Measurements from ENCODE around the gene RABGAP1L.
A peak's percentile ranks its signal among the peaks of the same experiment; 100 is the strongest.

Gene RABGAP1L

DNA sequence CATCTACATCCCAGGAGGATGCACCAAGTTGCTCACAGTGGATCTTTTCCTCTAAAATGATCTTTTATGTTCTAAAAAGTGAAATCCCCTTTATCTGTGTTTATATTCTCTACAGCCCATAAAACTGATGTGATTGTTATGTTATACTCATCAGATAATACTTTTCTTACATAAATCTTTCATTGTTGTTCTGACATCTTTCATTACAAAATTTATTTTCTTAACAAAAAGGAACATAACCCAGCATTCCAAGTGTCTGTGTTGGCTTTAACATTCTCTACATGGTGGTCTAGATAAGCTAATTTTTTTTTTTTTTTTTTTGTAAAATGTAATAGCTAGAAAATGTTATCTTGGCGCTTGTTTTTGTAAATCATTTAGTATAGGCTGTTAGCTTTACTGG lies 832.2 kb downstream of the RABGAP1L start:
- DNase-seq (ENCODE audit: low read depth, low spot score), result no peak
- no peak overlapping the region for H3K27ac ChIP-seq
- H3K36me3 ChIP-seq (ENCODE audit: insufficient read depth, low read length), result no peaks in the 10 kb centered on the region
- no peak overlapping the region for H3K9ac ChIP-seq (ENCODE audit: insufficient read length)
- no peaks in the 10 kb centered on the region for H3K9me3 ChIP-seq (ENCODE audit: low read depth, low read length)
- no peak overlapping the region for H3K4me3 ChIP-seq
- TF ChIP-seq FOXP2 (optimal IDR thresholded peaks at IDR 0.05; ENCODE audit: control extremely low read depth, extremely low read length, insufficient read depth) (no peak), EZH2 (IDR thresholded peaks at IDR 0.05) (no peak), POLR2AphosphoS5 (IDR thresholded peaks at IDR 0.05; ENCODE audit: borderline replicate concordance, low read depth, low read length) (no peak)

DNA sequence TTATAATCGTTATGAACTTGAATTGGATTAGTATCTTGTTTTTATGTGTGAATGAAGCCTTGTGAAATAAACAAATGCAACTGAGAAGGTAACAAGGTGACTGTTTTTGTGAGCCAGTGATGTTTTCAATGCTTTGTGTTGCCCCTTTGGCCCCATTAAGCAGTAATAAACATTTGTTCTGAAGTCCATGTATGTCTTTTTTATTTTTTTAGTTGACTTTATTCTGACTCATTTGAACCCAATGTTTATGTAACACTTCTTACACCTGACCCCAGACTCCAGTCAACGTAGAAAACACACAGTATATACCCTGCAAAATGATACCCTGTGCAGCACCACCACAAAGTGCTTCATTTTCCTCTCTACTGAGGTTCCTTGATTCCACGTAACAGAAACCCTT lies 835.8 kb downstream of the RABGAP1L start:
- no peaks in the 10 kb centered on the region for H3K36me3 ChIP-seq (ENCODE audit: insufficient read depth, low read length)
- no peak overlapping the region for H3K4me3 ChIP-seq
- no peak overlapping the region for H3K9ac ChIP-seq (ENCODE audit: insufficient read length)
- TF ChIP-seq FOXP2 (optimal IDR thresholded peaks at IDR 0.05; ENCODE audit: control extremely low read depth, extremely low read length, insufficient read depth) (no peak), POLR2AphosphoS5 (IDR thresholded peaks at IDR 0.05; ENCODE audit: borderline replicate concordance, low read depth, low read length) (no peak), EZH2 (IDR thresholded peaks at IDR 0.05) (no peak)
- no peaks in the 10 kb centered on the region for H3K9me3 ChIP-seq (ENCODE audit: low read depth, low read length)
- H3K27ac ChIP-seq, result no peak overlapping the region
- DNase-seq (ENCODE audit: low read depth, low spot score), result no peak

DNA sequence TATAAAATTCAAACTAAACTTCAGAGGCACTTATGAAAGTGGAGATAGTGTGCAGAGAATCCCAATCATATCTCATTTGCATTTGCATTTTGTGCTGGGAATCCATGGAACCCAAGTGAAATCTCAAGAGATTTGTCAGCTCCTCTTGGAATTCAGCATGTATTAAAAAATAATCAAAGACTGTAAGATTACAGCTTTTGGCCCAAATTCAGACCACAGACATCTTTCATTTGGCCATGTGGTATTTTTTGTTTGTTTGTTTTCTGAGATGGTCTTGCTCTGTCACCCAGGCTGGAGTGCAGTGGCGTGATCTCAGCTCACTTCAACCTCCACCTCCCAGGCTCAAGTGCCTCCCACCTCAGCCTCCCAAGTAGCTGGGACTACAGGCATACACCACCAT lies 836.6 kb downstream of the RABGAP1L start:
- no peaks in the 10 kb centered on the region for H3K36me3 ChIP-seq (ENCODE audit: insufficient read depth, low read length)
- no peak overlapping the region for H3K27ac ChIP-seq
- H3K9me3 ChIP-seq (ENCODE audit: low read depth, low read length), result no peaks in the 10 kb centered on the region
- TF ChIP-seq POLR2AphosphoS5 (IDR thresholded peaks at IDR 0.05; ENCODE audit: borderline replicate concordance, low read depth, low read length), result no peak
- no peak for TF ChIP-seq EZH2 (IDR thresholded peaks at IDR 0.05)
- TF ChIP-seq FOXP2 (optimal IDR thresholded peaks at IDR 0.05; ENCODE audit: control extremely low read depth, extremely low read length, insufficient read depth), result no peak
- H3K9ac ChIP-seq (ENCODE audit: insufficient read length), result no peak overlapping the region
- no peak overlapping the region for H3K4me3 ChIP-seq
- no peak for DNase-seq (ENCODE audit: low read depth, low spot score)

DNA sequence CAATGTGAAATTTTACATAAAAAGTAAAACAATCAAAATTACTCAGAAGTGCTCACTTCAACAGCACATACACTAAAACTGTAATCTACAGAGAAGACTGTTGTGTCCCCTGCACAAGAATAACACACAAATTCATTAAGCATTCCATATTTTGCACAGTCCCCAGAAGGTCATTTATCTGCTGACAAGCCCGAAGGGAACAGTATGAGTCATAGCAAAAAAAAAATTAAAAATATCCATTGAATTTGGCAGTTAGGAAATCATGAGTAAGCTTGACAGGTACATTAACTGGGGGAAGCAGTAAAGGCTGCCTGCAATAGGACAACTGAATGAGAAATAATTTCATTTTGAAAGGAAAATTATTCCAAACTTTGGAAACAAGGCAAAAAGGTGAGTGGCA lies 837.2 kb downstream of the RABGAP1L start:
- no peak for TF ChIP-seq POLR2AphosphoS5 (IDR thresholded peaks at IDR 0.05; ENCODE audit: borderline replicate concordance, low read depth, low read length)
- no peak for TF ChIP-seq EZH2 (IDR thresholded peaks at IDR 0.05)
- no peak for TF ChIP-seq FOXP2 (optimal IDR thresholded peaks at IDR 0.05; ENCODE audit: control extremely low read depth, extremely low read length, insufficient read depth)
- Histone ChIP-seq H3K9me3 (ENCODE audit: low read depth, low read length) (no peaks in the 10 kb centered on the region), H3K9ac (ENCODE audit: insufficient read length) (no peak overlapping the region), H3K27ac (no peak overlapping the region), H3K36me3 (ENCODE audit: insufficient read depth, low read length) (0 out of 2 replicates have a peak, but pooled peaks cover 2% of the 10 kb centered on the region), H3K4me3 (no peak overlapping the region)
- DNase-seq (ENCODE audit: low read depth, low spot score), result no peak

DNA sequence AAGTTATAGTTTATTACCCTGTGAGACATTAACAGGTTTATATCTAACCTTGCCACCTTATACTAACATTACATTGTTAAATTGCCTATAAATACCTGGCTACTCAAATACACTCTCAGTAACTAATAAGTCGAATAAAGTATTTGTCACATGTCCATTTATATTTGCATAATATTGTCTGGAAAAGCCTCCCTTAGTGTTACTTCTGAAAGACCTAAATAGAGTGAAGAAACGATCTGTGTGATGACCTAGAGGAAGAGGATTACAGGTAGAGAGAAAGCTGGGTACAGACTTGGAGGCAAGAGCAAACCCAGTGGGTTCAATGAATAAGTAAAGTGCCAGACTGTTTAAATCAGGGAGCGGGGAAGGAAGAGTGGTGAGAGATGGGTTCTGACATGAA lies 837.7 kb downstream of the RABGAP1L start:
- Histone ChIP-seq H3K4me3 (no peak overlapping the region), H3K9ac (ENCODE audit: insufficient read length) (no peak overlapping the region), H3K9me3 (ENCODE audit: low read depth, low read length) (no peaks in the 10 kb centered on the region), H3K27ac (no peak overlapping the region), H3K36me3 (ENCODE audit: insufficient read depth, low read length) (0 out of 2 replicates have a peak, but pooled peaks cover 2% of the 10 kb centered on the region)
- no peak for DNase-seq (ENCODE audit: low read depth, low spot score)
- TF ChIP-seq EZH2 (IDR thresholded peaks at IDR 0.05) (no peak), FOXP2 (optimal IDR thresholded peaks at IDR 0.05; ENCODE audit: control extremely low read depth, extremely low read length, insufficient read depth) (no peak), POLR2AphosphoS5 (IDR thresholded peaks at IDR 0.05; ENCODE audit: borderline replicate concordance, low read depth, low read length) (no peak)

DNA sequence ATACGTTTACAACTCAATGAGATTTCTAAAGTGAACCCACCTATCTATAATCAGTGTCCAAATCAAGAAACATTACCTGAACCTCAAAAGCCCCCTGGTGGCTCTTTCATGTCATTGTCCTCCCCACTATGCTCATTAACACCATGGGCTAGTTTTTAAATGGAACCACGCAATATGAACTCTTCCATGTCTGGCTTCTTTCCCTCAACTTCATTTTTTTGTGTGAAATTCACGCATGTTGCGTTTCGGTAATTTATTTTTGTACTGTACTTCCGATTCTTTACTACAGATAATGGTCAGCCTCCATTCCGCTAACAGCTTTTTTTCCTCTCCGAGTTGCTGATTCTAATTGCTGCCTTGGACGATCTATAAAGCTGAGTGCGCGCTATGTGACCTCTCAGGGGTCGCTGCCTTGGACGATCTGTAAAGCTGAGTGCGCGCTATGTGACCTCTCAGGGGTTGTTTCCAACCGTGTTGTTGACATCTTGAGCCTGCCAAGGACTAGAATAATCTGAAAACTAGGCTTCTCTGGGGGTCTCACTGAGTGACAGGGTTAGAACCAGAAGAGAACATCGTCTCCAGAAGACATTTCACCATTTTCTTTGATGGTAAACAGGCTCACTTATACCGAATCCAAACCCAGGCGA lies 839.4 kb downstream of the RABGAP1L start:
- peak overlapping the region; percentile 99 for H3K27ac ChIP-seq
- H3K36me3 ChIP-seq (ENCODE audit: insufficient read depth, low read length), result 0 out of 2 replicates have a peak, but pooled peaks cover 5% of the 10 kb centered on the region

DNA sequence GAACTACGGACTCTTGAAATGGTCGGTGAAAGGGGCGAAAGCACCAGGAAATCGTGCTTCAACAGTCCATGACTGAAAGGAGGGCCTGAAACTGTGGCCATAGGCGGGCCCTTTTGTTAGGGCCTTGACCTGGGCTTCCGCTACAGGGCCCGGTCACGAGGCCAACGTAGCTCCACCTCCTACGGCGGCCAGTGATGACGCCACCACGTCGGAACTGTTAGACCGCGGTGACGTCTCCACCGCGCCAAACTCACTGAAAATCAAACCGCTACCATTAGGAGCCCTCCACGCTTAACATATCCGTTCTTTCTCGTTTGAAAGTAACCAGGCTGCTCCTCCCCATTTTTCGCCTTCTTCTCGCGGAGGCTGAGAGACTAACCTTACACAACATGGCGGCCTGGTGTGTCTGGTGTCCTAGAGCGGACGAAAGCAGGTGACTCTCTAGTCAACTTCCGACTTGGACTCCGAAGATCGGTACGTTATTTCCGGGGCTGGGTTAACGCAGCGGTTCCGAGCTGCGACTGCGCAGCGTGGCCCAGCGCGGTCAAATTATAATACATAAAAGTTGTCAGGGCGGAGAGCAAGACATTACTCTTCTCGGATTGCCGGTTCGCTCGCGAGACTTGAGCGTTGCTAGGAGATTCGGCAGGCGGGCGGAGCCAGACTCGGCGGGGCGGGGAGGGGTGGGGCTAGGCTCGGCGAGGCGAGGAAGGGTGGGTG lies 840.1 kb downstream of the RABGAP1L start:
- H3K9ac ChIP-seq (ENCODE audit: insufficient read length), result peak overlapping the region; percentile 98
- H3K9me3 ChIP-seq (ENCODE audit: low read depth, low read length), result no peaks in the 10 kb centered on the region
- H3K36me3 ChIP-seq (ENCODE audit: insufficient read depth, low read length), result peaks cover 8% of the 10 kb centered on the region
- H3K4me3 ChIP-seq, result peak overlapping the region; percentile 96
- peak overlapping the region; percentile 99 for H3K27ac ChIP-seq
- peak; percentile 94 for TF ChIP-seq POLR2AphosphoS5 (IDR thresholded peaks at IDR 0.05; ENCODE audit: borderline replicate concordance, low read depth, low read length)
- TF ChIP-seq FOXP2 (optimal IDR thresholded peaks at IDR 0.05; ENCODE audit: control extremely low read depth, extremely low read length, insufficient read depth), result peak; percentile 72
- TF ChIP-seq EZH2 (IDR thresholded peaks at IDR 0.05), result no peak
- DNase-seq (ENCODE audit: low read depth, low spot score), result peak; percentile 96

More for the DNA sequence above, 839.4 kb downstream of the RABGAP1L start:
- Histone ChIP-seq H3K9ac (ENCODE audit: insufficient read length) (peak overlapping the region; percentile 98), H3K4me3 (peak overlapping the region; percentile 90), H3K9me3 (ENCODE audit: low read depth, low read length) (no peaks in the 10 kb centered on the region)
- TF ChIP-seq POLR2AphosphoS5 (IDR thresholded peaks at IDR 0.05; ENCODE audit: borderline replicate concordance, low read depth, low read length) (no peak), FOXP2 (optimal IDR thresholded peaks at IDR 0.05; ENCODE audit: control extremely low read depth, extremely low read length, insufficient read depth) (no peak), EZH2 (IDR thresholded peaks at IDR 0.05) (no peak)
- no peak for DNase-seq (ENCODE audit: low read depth, low spot score)

DNA sequence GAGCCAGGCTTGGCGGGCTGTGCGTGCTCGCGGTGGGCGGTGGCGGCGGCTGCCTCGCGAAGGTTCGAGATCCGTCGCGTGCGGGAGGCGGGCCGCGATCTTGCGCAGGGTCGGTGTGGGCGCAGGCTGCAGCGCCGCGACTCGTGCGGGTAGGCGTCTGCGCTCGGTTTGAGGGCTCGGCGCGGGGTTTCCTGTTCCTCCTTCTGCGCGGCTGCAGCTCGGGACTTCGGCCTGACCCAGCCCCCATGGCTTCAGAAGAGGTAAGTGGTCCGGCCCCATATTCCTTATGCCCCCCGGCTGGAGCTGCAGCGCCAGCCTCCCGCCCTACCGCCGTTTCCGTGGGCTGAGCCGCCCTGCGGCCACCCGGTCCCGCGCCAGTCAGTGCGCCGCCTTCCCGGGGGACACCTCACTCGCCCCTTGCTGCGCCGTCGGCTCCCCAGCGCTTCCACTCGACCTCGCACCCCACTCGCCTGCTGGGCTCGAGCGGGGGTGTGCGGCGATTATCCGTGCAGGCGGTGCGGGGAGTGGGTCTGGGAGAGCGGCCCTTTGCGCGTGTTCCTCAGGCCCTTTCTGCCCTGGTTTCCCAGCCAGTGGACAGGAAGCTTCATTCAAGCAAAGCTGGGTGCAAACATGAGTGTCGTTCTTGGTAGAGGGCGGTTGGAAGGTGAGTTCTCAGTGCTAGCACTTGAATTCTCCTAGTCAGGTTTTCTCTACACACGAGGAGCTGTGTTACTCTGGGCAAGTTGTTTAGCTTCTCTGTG lies 840.8 kb downstream of the RABGAP1L start, which contains the start of gene CACYBP:
Gene CACYBP, plus strand, starts transcription at position 12 of the 761 bp plus-strand sequence. Its CDS starts 234 bp downstream, at position 246.
- DNase-seq (ENCODE audit: low read depth, low spot score), result no peak
- no peaks in the 10 kb centered on the region for H3K9me3 ChIP-seq (ENCODE audit: low read depth, low read length)
- H3K36me3 ChIP-seq (ENCODE audit: insufficient read depth, low read length), result peaks cover 16% of the 10 kb centered on the region
- TF ChIP-seq EZH2 (IDR thresholded peaks at IDR 0.05) (no peak), POLR2AphosphoS5 (IDR thresholded peaks at IDR 0.05; ENCODE audit: borderline replicate concordance, low read depth, low read length) (peak; percentile 66)
- peak within 1 kb of the TSS; percentile 99 for H3K27ac ChIP-seq
- H3K9ac ChIP-seq (ENCODE audit: insufficient read length), result peak within 1 kb of the TSS; percentile 98
- peak within 1 kb of the TSS; percentile 96 for H3K4me3 ChIP-seq
